Left renal pelvis (tissue), 4 donors: ENCODE results near the gene PATJ. TPM values are rescaled to one million over a fixed set of nuclear protein-coding genes. Genes with fewer than 3 reads are reported as not detected.
"Not testable (repeated sequence)": the region's sequence is repeated elsewhere in the genome, so short reads cannot be mapped to it uniquely, and the experiment has no call there.

Experiments used
- DNase-seq, 4 donors: peaks; one replicate each; pipeline ENCODE4 v3.0.0-alpha.2; 2013; ENCODE audit warnings: low read depth in 4 of 4, low spot score in 3 of 4
- polyA plus RNA-seq, 4 donors: library from polyadenylated mRNA; unstranded; fragments of 120-200 nt; gene quantifications; one replicate each; pipeline ENCODE4 v1.2.1, GENCODE V29; 2013; ENCODE audit not compliant: insufficient read length in 4 of 4

PATJ gene, protein sequence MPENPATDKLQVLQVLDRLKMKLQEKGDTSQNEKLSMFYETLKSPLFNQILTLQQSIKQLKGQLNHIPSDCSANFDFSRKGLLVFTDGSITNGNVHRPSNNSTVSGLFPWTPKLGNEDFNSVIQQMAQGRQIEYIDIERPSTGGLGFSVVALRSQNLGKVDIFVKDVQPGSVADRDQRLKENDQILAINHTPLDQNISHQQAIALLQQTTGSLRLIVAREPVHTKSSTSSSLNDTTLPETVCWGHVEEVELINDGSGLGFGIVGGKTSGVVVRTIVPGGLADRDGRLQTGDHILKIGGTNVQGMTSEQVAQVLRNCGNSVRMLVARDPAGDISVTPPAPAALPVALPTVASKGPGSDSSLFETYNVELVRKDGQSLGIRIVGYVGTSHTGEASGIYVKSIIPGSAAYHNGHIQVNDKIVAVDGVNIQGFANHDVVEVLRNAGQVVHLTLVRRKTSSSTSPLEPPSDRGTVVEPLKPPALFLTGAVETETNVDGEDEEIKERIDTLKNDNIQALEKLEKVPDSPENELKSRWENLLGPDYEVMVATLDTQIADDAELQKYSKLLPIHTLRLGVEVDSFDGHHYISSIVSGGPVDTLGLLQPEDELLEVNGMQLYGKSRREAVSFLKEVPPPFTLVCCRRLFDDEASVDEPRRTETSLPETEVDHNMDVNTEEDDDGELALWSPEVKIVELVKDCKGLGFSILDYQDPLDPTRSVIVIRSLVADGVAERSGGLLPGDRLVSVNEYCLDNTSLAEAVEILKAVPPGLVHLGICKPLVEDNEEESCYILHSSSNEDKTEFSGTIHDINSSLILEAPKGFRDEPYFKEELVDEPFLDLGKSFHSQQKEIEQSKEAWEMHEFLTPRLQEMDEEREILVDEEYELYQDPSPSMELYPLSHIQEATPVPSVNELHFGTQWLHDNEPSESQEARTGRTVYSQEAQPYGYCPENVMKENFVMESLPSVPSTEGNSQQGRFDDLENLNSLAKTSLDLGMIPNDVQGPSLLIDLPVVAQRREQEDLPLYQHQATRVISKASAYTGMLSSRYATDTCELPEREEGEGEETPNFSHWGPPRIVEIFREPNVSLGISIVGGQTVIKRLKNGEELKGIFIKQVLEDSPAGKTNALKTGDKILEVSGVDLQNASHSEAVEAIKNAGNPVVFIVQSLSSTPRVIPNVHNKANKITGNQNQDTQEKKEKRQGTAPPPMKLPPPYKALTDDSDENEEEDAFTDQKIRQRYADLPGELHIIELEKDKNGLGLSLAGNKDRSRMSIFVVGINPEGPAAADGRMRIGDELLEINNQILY (N-terminal part only)
- polyA plus RNA-seq, result 10 to 100 TPM in 3 of 4 donors, 1 to 10 TPM in 1; 7.1 to 51.2 (median 45.7) TPM

DNA sequence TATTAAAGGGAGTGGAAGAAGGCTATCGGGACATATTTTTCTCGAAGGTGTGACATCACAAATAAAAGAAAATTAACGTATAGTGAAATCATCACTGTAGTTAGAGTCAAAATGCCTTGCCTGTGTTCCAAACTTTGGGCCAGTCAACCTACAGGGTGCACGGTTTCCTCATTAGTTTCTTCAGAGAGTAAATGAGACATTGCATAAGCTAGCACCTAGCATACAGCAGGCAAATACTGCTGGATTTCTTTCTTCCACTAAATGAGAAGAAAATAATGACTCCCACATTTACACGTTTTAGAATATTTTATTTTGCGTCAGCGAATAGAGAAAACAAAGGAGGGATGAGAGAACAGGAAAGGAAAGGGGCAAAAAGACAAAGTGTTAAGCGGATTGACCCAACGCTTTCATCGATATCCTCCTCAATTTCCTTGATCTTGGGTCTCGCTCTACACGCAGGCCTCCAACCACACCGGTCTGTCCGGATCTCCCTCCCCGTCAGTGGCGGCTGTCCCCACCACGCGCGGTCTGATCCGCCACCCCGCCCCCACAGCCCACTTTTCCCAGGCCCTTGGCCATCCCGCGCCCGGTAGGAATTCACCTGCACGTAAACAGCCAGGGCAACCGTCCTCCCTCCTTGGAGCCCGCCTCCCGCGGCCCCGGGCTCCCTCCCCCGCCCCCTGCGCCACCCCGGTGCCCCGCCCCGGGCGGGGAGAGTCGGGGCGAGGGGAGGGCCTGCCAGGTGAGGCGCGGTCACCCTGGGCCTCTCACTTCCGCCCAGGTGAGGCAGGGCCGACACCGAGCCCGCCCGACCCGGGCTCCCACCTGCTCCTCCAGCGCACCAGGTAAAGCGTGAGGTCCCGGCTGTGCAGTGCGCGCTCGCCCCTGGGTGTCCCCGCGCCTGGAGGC is at the start of gene PATJ:
PATJ (plus strand) TSS at position 770 of the 909 bp plus-strand sequence. CDS start 20,413 bp downstream, outside the sequence.
- DNase-seq, result peak in 3 of 4 donors; percentile 61 to 65 (median 65)

DNA sequence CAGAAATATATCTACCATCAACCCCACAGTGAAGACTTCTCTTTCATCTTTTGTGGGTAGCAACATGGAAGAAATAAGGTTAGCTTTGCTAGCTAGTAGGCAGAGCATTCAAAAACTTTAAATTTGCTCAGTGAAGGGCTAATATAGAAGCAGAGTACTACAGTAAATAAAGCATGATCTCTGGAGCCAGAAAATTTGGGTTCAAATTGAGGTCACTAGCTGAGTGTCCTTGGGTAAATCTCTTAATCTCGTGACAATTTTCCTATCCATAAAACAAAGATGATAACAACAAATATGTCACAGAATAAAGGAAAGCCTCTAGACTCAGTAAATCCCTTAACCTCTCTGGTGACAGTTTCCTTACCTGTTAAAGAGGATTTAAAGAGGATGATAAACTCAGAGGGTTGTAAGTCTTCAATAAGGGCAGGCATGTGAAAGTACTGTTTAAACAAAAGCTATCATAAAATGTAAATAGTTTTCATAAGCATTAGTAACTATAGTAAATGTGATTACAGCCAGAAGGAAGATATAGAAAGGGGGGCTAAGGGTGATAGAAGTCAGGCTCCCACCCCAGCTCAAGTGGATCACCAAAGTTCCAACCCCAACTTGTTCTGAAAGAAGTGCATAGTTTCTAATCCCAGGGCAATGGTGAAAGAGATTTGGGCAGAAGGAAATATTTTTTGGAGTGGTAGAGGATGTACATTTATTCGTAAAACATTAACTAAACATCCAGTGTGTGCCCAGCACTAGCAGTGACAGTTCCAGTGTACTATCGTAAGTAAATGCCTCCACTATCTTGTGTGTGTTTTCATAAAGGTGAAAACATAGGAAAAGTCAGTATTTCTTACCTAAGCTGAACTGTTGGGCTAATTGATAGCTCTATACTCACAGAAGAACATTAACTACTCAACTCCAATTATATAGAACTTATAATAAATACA is 42.1 kb upstream of the PATJ start:
- DNase-seq, result no peak

DNA sequence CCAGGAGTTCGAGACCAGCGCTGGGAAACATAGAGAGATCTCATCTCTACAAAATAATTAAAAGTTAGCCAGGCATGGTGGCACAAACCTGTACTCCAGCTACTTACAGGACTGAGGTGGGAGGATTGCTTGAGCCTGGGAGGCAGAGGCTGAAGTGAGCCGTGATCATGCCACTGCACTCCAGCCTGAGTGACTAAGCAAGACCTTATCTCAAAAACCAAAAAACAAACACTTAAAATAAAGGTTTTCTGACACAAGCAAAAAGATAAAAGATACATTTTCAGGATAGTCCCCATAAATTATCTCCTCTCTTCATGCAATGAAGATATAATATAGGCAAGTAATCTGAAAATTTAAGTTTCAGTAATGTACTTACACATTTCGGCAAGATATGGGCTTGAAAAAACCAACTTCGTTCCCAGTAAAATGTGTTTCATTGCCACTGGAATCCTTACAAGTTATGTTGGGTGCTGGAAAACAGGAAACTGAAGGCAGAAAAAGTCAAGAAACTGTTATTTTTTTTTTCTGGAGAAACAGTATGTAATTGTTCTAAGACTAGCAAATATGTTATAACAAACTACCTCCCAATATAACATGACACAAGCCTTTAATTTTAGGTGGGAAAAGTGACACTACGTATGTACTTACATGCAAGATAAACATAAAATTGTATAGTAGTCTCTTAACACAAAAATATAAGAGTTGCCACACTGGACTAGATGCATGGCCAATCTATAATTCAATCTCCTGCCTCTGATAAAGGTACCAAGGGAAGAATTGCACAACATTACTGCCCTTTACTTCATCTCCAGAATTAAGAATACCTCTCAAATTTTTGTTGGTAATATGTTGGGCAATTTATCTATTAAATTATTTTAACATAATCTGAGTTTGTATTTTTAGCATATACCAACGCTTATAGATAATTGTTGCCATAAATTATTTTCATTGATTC is 33.0 kb upstream of the PATJ start:
- no peak for DNase-seq

DNA sequence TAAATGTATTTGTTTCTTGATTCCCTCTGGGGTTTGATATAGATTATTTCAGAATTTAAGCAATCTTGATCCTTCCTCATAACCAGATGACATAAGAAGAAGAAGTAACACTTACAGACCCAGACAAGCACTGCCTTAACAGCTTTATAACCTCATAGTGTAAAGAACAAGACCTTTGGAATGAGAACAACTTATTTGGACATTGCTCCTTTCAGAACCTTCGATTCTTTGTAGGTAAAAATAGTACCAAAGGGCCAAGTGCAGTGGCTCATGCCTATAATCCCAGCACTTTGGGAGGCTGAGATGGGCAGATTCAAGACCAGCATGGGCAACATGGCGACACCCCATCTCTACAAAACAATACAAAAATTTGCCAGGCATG is 32.4 kb upstream of the PATJ start:
- DNase-seq, result no peak

DNA sequence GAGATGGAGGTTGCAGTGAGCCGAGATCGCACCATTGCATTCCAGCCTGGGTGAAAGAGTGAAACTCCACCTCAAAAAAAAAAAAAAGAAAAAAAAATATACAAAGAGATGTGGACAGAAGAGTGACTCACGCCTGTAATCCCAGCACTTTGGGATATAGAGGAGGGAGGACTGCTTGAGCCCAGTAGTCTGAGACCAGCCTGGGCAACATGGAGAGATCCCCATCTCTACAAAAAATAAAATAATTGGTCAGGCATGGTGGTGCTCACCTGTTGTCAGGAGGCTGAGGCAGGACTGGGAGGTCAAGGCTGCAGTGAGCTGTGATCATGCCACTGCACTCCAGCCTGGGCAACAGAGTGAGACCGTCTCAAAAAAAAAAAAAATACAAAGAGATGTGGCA is 31.0 kb upstream of the PATJ start:
- DNase-seq, result not testable (repeated sequence)

DNA sequence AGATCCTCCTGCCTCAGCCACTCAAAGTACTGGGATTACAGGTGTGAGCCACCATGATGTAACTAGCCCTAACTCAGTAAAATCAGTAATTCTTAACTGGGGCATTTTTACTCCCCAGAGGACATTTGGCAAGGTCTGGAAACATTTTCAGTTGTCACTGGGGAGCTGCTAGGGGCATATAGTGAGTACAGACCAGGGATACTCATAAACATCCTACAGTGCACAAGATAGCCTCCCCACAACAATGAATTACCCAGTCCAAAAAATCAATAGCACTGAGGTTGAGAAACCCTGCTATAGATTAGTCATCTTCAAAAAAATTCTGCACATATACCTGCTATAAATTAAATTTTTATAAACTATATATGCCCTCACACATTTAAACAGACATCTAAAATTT is 30.3 kb upstream of the PATJ start:
- DNase-seq, result no peak

DNA sequence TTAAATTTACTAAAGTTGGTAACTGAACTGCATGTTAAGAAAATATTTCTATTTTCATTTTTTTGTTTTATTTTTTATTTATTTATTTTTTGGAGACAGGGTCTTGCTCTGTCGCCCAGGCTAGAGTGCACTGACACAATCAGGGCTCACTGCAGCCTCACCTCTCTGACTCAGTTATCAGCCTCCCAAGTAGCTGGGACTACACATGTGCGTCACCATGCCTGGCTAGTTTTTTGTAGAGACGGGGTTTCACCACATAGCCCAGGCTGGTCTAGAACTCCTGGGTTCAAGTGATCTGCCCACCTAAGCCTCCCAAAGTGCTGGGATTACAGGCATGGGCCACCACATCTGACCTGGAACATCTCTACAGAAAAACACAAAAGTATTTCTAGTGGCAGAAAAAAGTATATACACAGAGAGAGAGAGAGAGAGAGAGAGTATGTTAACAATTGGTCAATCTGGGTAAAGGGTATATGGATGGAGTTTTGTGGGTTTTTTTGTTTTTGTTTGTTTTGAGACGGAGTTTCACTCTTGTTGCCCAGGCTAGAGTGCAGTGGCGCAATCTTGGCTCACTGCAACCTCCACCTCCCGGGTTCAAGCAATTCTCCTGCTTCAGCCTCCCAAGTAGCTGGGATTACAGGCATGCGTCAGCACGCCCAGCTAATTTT is 23.1 kb upstream of the PATJ start:
- DNase-seq, result not testable (repeated sequence)

DNA sequence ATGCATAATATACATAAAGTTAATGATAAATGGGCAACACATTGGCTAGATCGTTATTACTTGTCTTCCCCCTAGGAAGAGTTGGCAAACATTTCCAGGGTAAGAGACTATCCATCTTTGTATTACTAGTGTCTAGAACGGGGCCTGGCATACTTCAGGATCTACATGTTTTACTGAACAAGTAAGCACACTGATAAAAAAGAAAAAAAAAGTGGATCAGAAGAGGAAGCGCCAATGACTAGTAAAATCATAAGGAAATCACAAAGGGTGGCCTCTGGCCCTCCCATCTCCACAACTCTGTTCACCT is 17.8 kb upstream of the PATJ start:
- no peak for DNase-seq

DNA sequence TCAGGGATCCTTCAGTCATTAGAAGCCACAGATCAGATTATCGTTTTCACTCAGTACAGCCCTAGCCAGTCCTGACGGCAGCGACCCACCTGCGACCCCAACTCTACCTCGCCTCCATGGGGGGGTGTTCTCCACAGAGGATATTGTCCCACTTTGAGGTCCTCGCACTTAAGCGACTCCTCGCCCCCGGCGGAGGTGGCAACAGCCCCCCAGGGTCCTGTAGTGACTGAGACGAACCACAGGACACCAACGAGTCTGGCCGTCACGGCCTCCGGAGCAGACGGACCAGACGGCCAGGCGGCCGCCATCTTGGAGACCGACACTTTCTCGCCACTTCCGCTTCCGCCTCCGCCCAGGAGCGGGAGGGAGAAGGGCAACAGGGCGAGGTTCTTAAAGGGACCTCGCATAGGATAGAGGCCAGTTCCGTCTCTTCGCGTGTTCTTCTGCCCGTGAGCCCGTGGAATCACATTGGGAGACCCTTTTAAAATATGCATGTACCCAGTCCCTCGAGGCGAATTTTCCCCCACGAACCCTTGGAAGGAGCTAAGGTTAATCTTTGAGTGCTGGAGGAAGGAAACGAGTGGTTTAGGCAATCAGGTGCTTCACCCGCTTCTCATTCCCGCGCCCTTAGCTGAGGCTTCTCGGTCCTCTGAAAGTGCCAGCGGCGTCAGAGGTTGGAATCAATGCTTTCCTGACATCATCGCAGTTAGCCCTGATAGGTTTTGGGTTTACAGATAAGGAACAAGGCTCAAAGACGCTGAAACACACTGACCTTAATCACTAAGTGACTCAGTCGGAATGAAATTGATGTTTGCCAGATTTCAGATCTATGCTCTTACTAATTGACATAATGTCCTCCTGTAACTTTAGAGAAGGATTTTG is 17.2 kb upstream of the PATJ start, which contains the start of gene TM2D1:
TM2D1 (minus strand) TSS at position 329 of the 882 bp plus-strand sequence; CDS start at position 308, 21 bp downstream.
- peak; percentile 78 to 89 (median 82) for DNase-seq

DNA sequence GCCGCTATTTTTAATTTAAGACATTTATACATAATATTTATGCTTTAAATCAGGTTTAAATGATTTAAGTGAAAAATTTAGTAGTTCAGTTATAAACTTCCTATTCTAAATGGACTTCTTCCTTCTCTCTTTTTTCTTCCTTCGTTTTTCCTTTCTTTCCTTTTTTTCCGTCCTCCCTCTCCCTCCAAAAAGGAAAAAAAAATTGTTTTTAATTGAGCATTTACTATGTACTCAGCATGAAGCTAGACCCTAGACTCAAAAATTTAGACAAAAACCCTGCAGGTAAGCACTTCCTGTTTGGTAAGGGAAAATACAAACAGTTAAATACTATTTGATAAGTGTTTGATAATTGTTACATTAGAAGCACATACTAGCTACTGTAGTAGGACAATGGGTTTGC is 14.7 kb upstream of the PATJ start:
- DNase-seq, result no peak

DNA sequence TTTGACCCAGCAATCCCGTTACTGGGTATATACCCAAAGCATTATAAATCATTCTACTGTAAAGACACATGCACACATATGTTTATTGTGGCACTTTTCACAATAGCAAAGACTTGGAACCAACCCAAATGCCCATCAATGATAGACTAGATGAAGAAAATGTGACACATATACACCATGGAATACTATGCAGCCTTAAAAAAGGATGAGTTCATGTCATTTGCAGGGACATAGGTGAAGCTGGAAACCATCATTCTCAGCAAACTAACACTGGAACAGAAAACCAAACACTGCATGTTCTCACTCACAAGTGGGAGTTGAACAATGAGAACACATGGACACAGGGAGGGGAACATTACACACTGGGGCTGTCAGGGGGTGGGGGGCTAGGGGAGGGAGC is 11.6 kb upstream of the PATJ start:
- DNase-seq, result not testable (repeated sequence)

DNA sequence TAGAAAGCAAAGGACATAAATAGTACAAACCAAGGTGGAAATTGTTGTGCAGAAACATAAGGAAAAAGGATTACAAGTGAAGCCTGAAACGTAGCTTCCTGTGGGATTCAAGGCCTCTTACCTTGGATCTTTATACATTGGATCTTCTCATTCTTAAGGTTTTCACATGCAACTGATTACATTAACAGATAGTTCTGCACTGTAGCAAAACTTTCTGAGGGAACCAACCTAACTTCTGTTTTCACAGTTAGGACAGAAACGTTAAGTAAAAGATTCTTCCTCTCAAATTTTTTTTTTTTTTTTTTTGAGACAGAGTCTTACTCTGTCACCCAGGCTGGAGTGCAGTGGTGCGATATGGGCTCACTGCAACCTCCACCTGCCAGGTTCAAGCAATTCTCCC is 9.6 kb upstream of the PATJ start:
- DNase-seq, result no peak

DNA sequence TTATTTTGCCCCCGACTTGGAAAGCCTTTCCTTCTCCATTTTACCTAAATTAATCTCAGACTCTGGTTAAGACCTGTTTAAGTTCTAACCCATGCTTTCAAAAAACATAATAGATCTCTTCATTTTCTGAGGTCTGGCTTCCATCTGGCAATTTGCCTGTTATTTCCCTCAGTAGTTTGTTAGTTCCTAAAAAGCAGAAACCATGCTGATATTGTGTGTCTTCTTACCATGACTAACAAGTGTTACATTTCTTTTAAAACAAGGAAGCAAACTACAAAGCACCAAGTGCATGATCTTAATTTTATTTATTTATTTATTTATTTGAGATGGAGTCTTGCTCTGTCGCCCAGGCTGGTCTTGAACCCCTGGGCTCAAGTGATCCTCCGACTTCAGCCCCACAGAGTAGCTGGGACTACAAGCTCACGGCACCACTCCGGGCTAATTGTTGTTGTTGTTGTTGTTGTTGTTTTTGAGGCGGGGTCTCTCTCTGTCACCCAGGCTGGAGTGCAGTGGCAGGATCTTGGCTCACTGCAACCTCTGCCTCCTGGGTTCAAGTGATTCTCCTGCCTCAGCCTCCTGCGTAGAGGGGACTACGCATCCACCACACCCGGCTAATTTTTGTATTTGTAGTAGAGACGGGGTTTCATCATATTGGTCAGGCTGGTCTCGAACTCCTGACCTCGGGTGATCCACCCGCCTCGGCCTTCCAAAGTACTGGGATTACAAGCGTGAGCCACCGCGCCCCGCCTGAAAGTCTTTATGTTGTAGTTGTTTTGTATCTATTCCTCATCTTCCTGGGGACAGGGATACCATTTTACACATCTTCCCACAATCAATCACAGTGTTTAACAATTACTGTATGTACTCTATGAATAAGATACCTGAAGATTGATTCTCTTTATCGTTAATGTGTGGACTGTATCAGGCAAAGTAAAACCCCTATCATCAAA is 1.3 kb upstream of the PATJ start:
- no peak for DNase-seq

DNA sequence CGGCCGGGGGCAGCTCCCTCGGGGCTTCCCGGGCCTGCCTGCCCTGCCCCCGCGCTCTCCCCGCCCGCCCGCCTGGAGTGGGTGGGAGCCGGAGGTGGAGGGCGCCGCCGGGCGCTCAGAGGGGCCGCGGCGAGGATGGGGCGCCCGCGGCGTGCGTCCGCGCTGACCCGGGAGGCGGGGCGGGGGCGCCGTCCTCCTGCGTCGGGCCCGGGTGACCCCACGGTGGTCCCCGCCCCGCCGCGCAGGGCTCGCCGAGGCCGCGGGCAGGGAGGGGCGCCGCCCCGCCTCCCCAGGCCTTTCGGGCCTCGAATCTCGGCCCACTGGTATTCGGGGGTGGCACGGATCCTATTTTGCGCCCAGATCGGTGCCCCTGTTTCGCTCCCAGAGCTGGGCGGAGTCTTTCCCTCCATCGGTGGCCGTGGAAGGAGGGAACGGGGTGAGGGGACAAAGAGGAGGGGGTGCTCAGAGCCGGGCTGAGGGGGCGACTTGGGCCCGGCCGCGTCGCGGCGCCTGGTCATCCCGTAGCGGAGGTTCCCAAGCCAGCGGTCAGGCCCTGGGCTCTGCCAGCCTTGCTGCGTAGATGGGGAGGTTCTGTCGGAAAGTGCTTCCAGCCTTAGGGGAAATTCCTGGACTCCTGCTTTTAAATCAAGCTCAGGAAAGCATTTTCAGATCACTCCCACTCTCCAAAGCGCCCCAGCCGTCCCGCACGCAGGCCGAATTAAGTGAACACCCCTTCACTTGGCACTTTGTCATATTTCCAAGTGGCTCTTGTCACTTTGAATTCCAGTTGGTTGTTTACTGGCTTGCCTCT is 545 bp downstream of the PATJ start:
- DNase-seq, result peak in 3 of 4 donors; percentile 33 to 44 (median 37)
